HEK293 (cell line): ENCODE data around the gene STXBP3.

Source experiments
- AEBP2 ChIP-seq: fragments of 450-650 bp; formaldehyde crosslinking; IDR thresholded peaks from 2 replicates; pipeline ENCODE4 v1.5.1; 2016; ENCODE audit warnings: missing biosample characterization, missing genetic modification characterization, borderline replicate concordance
- HIC1 ChIP-seq: fragments of 450-650 bp; formaldehyde crosslinking; IDR thresholded peaks from 2 replicates; pipeline ENCODE4 v1.5.1; 2016; ENCODE audit warnings: missing biosample characterization, missing genetic modification characterization
- KLF1 ChIP-seq: fragments of 450-650 bp; formaldehyde crosslinking; IDR thresholded peaks from 2 replicates; pipeline ENCODE4 v1.5.1; 2016; ENCODE audit warnings: missing biosample characterization, missing genetic modification characterization
- KLF16 ChIP-seq: fragments of 450-650 bp; formaldehyde crosslinking; IDR thresholded peaks from 2 replicates; pipeline ENCODE4 v1.5.1; 2017; ENCODE audit warnings: missing biosample characterization, missing genetic modification characterization
- KLF9 ChIP-seq: fragments of 450-650 bp; formaldehyde crosslinking; IDR thresholded peaks from 2 replicates; pipeline ENCODE4 v1.5.1; 2016; ENCODE audit warnings: missing biosample characterization, missing genetic modification characterization, low read depth
- MYNN ChIP-seq: fragments of 450-650 bp; formaldehyde crosslinking; IDR thresholded peaks from 2 replicates; pipeline ENCODE4 v1.5.1; 2016; ENCODE audit warnings: missing biosample characterization, missing genetic modification characterization, borderline replicate concordance
- OSR2 ChIP-seq: fragments of 450-650 bp; formaldehyde crosslinking; IDR thresholded peaks from 2 replicates; pipeline ENCODE4 v1.5.1; 2016; ENCODE audit warnings: missing biosample characterization, missing genetic modification characterization
- REST ChIP-seq: fragments of 450-650 bp; formaldehyde crosslinking; IDR thresholded peaks from 2 replicates; pipeline ENCODE4 v1.5.1; 2016; ENCODE audit warnings: missing biosample characterization, missing genetic modification characterization
- ZIC2 ChIP-seq: fragments of 450-650 bp; formaldehyde crosslinking; IDR thresholded peaks from 2 replicates; pipeline ENCODE4 v1.5.1; 2016; ENCODE audit warnings: missing biosample characterization, missing genetic modification characterization
- ZNF138 ChIP-seq: fragments of 450-650 bp; formaldehyde crosslinking; IDR thresholded peaks from 2 replicates; pipeline ENCODE4 v1.5.1; 2016; ENCODE audit warnings: missing biosample characterization, missing genetic modification characterization, borderline replicate concordance
- ZNF274 ChIP-seq, 2 experiments: fragments of 200-500 bp in 1 of 2; fragments of 450-650 bp in 1 of 2; sonication (Bioruptor generic) in 1 of 2; formaldehyde crosslinking in 1 of 2; IDR thresholded peaks; 2 replicates each; pipeline versions ENCODE4 v1.5.1 to v1.6.1; 2014 to 2016; ENCODE audit warnings: borderline replicate concordance in 1 of 2, inconsistent platforms in 1 of 2, low read length in 1 of 2, missing biosample characterization in 1 of 2, missing genetic modification characterization in 1 of 2
- ZNF311 ChIP-seq: fragments of 450-650 bp; formaldehyde crosslinking; IDR thresholded peaks from 2 replicates; pipeline ENCODE4 v1.5.1; 2017; ENCODE audit warnings: missing biosample characterization, missing genetic modification characterization, borderline replicate concordance
- ZNF366 ChIP-seq: fragments of 450-650 bp; formaldehyde crosslinking; conservative IDR thresholded peaks from 2 replicates; pipeline ENCODE4 v1.5.1; 2016; ENCODE audit warnings: missing biosample characterization, missing genetic modification characterization
- ZNF404 ChIP-seq: fragments of 450-650 bp; formaldehyde crosslinking; IDR thresholded peaks from 2 replicates; pipeline ENCODE4 v1.5.1; 2017; ENCODE audit warnings: missing biosample characterization, missing genetic modification characterization
- ZNF416 ChIP-seq: fragments of 450-650 bp; formaldehyde crosslinking; IDR thresholded peaks from 2 replicates; pipeline ENCODE4 v1.5.1; 2016; ENCODE audit warnings: missing biosample characterization, missing genetic modification characterization
- ZNF501 ChIP-seq: fragments of 450-650 bp; formaldehyde crosslinking; IDR thresholded peaks from 2 replicates; pipeline ENCODE4 v1.5.1; 2016; ENCODE audit warnings: missing biosample characterization, missing genetic modification characterization
- ZNF626 ChIP-seq: fragments of 450-650 bp; sonication (Bioruptor Pico); formaldehyde crosslinking; IDR thresholded peaks from 2 replicates; pipeline ENCODE4 v1.5.1; 2018; ENCODE audit warnings: missing biosample characterization, missing genetic modification characterization, inconsistent platforms
- ZNF629 ChIP-seq: fragments of 450-650 bp; formaldehyde crosslinking; IDR thresholded peaks from 2 replicates; pipeline ENCODE4 v1.5.1; 2017; ENCODE audit warnings: missing biosample characterization, missing genetic modification characterization
- ZNF670 ChIP-seq: fragments of 450-650 bp; formaldehyde crosslinking; IDR thresholded peaks from 2 replicates; pipeline ENCODE4 v1.5.1; 2016; ENCODE audit warnings: missing biosample characterization, missing genetic modification characterization, low read depth
- ZNF677 ChIP-seq: fragments of 450-650 bp; IDR thresholded peaks from 2 replicates; pipeline ENCODE4 v1.5.0; 2018; ENCODE audit warnings: missing biosample characterization, mild to moderate bottlenecking, missing genetic modification characterization, moderate library complexity
- ZNF791 ChIP-seq: fragments of 450-650 bp; formaldehyde crosslinking; IDR thresholded peaks from 2 replicates; pipeline ENCODE4 v1.5.1; 2016; ENCODE audit warnings: missing biosample characterization, missing genetic modification characterization
- ZNF837 ChIP-seq: fragments of 450-650 bp; formaldehyde crosslinking; IDR thresholded peaks from 2 replicates; pipeline ENCODE4 v1.5.1; 2016; ENCODE audit warnings: missing biosample characterization, missing genetic modification characterization
- ZNF843 ChIP-seq: fragments of 450-650 bp; formaldehyde crosslinking; IDR thresholded peaks from 2 replicates; pipeline ENCODE4 v1.5.1; 2016; ENCODE audit warnings: missing biosample characterization, missing genetic modification characterization
- TF ChIP-seq, protein P1 (sequence below): fragments of 450-650 bp; formaldehyde crosslinking; IDR thresholded peaks from 2 replicates; pipeline ENCODE4 v1.5.1; 2017; ENCODE audit warnings: missing biosample characterization, missing genetic modification characterization
- TF ChIP-seq, protein P2 (sequence below): fragments of 450-650 bp; formaldehyde crosslinking; IDR thresholded peaks from 2 replicates; pipeline ENCODE4 v1.5.1; 2016; ENCODE audit warnings: missing biosample characterization, missing genetic modification characterization
- TF ChIP-seq, protein P3 (sequence below): fragments of 450-650 bp; formaldehyde crosslinking; IDR thresholded peaks from 2 replicates; pipeline ENCODE4 v1.5.1; 2016; ENCODE audit warnings: missing biosample characterization, missing genetic modification characterization, low read depth

Gene STXBP3

DNA sequence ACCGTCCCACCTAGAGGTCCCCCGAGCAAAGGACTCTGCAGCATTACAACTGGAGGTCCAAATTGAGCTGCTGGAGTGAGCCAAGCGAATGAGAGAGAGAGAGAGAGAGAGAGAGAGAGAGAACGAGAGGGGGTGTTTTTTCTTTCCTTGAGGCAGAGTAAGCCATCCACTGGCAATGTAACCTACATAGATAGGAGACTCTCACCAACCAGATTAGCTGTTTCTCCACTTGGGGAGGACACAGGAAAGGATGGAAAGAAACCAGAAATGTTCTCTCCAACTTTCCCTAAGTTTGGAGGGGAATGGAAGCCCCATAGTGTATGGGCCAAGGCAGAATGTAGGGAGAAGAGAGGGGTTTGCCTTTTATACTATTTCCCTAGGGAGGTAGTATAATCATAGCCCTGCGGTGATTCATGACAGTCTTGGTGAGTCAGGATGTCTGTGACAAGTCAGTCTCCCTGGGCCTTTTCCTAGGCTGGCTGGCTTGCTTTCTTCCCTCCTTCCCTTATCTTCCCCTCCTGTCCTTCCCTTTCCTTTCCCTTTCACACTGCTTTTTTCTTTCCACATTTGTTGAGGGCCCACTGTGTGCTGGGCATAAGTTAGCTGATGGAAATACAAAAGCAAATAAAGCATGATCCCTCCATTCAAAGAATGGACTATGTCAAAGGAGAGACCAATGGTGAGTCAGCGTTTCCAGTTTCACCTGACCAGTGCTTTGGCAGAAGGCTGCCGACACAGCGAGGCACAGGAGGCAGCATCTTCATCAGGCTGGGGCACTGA lies 26.6 kb upstream of the STXBP3 start (continued):
- TF ChIP-seq, protein P1, sequence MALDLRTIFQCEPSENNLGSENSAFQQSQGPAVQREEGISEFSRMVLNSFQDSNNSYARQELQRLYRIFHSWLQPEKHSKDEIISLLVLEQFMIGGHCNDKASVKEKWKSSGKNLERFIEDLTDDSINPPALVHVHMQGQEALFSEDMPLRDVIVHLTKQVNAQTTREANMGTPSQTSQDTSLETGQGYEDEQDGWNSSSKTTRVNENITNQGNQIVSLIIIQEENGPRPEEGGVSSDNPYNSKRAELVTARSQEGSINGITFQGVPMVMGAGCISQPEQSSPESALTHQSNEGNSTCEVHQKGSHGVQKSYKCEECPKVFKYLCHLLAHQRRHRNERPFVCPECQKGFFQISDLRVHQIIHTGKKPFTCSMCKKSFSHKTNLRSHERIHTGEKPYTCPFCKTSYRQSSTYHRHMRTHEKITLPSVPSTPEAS (tag by site-specific recombination): no peak
- TF ChIP-seq ZNF837 (tag by site-specific recombination) (no peak), KLF9 (tag by site-specific recombination) (no peak), ZNF677 (tag by site-specific recombination) (no peak), ZNF626 (no peak), ZNF670 (tag by site-specific recombination) (no peak), REST (tag by site-specific recombination) (no peak), KLF16 (tag by site-specific recombination) (no peak), ZNF311 (tag by site-specific recombination) (no peak), ZNF416 (no peak), MYNN (no peak), AEBP2 (tag by site-specific recombination) (no peak), ZNF791 (tag by site-specific recombination) (no peak), OSR2 (tag by site-specific recombination) (no peak), HIC1 (tag by site-specific recombination) (no peak; the same call in 1 of the 2 replicates), ZNF274 (IDR thresholded peaks at IDR 0.05; ENCODE audit: low read length) (no peak), ZNF274 (tag by site-specific recombination; IDR thresholded peaks at IDR 0.05; ENCODE audit: borderline replicate concordance) (no peak), KLF1 (no peak), ZNF138 (tag by site-specific recombination) (no peak), ZNF366 (tag by site-specific recombination) (peak; percentile 86), ZNF404 (tag by site-specific recombination) (no peak), ZNF501 (tag by site-specific recombination) (no peak), ZIC2 (tag by site-specific recombination) (no peak), ZNF843 (tag by site-specific recombination) (0 out of 2 replicates have a peak, but pooled peaks have one; percentile 11), ZNF629 (tag by site-specific recombination) (0 out of 2 replicates have a peak, but pooled peaks have one; percentile 22)
- TF ChIP-seq, protein P2, sequence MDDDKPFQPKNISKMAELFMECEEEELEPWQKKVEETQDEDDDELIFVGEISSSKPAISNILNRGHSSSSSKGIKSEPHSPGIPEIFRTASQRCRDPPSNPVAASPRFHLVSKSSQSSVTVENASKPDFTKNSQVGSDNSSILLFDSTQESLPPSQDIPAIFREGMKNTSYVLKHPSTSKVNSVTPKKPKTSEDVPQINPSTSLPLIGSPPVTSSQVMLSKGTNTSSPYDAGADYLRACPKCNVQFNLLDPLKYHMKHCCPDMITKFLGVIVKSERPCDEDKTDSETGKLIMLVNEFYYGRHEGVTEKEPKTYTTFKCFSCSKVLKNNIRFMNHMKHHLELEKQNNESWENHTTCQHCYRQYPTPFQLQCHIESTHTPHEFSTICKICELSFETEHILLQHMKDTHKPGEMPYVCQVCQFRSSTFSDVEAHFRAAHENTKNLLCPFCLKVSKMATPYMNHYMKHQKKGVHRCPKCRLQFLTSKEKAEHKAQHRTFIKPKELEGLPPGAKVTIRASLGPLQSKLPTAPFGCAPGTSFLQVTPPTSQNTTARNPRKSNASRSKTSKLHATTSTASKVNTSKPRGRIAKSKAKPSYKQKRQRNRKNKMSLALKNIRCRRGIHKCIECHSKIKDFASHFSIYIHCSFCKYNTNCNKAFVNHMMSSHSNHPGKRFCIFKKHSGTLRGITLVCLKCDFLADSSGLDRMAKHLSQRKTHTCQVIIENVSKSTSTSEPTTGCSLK (tag by site-specific recombination): no peak
- TF ChIP-seq, protein P3, sequence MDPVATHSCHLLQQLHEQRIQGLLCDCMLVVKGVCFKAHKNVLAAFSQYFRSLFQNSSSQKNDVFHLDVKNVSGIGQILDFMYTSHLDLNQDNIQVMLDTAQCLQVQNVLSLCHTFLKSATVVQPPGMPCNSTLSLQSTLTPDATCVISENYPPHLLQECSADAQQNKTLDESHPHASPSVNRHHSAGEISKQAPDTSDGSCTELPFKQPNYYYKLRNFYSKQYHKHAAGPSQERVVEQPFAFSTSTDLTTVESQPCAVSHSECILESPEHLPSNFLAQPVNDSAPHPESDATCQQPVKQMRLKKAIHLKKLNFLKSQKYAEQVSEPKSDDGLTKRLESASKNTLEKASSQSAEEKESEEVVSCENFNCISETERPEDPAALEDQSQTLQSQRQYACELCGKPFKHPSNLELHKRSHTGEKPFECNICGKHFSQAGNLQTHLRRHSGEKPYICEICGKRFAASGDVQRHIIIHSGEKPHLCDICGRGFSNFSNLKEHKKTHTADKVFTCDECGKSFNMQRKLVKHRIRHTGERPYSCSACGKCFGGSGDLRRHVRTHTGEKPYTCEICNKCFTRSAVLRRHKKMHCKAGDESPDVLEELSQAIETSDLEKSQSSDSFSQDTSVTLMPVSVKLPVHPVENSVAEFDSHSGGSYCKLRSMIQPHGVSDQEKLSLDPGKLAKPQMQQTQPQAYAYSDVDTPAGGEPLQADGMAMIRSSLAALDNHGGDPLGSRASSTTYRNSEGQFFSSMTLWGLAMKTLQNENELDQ (tag by site-specific recombination): no peak
